Fibroblast of upper back skin (primary cell): ENCODE data around the gene CACNA2D3.

Experiments used
- DNase-seq: peaks from one replicate; pipeline ENCODE4 v3.0.0-alpha.2; 2013

The CACNA2D3 gene

GRCh38 chr3:54494209-54494608 lies 371.9 kb downstream of the CACNA2D3 start:
- no peak for DNase-seq

GRCh38 chr3:54506603-54507002 lies 384.3 kb downstream of the CACNA2D3 start:
- DNase-seq, result peak; percentile 5

- DNase-seq, result no peak
Measured at GRCh38 chr3:54507876-54508460, 385.6 kb downstream of the CACNA2D3 start.

GRCh38 chr3:54510506-54510905 lies 388.2 kb downstream of the CACNA2D3 start:
- no peak for DNase-seq

- DNase-seq, result no peak
Measured at GRCh38 chr3:54511766-54512365, 389.5 kb downstream of the CACNA2D3 start.

GRCh38 chr3:54514006-54514405 lies 391.7 kb downstream of the CACNA2D3 start:
- no peak for DNase-seq

GRCh38 chr3:54514416-54514815 lies 392.1 kb downstream of the CACNA2D3 start:
- DNase-seq, result no peak

- no peak for DNase-seq
Measured at GRCh38 chr3:54515441-54516213, 393.3 kb downstream of the CACNA2D3 start.

GRCh38 chr3:54517424-54517823 lies 395.1 kb downstream of the CACNA2D3 start:
- DNase-seq, result no peak

- no peak for DNase-seq
Measured at GRCh38 chr3:54518011-54518675, 395.8 kb downstream of the CACNA2D3 start.

- no peak for DNase-seq
Measured at GRCh38 chr3:54519493-54519892, 397.1 kb downstream of the CACNA2D3 start.

GRCh38 chr3:54520060-54520459 lies 397.7 kb downstream of the CACNA2D3 start:
- no peak for DNase-seq

GRCh38 chr3:54527521-54527920 lies 405.2 kb downstream of the CACNA2D3 start:
- no peak for DNase-seq

- peak; percentile 60 for DNase-seq
Measured at GRCh38 chr3:54527953-54528352, 405.6 kb downstream of the CACNA2D3 start.

GRCh38 chr3:54528668-54529067 lies 406.3 kb downstream of the CACNA2D3 start:
- DNase-seq, result no peak

GRCh38 chr3:54530091-54530490 lies 407.7 kb downstream of the CACNA2D3 start:
- DNase-seq, result no peak

- no peak for DNase-seq
Measured at GRCh38 chr3:54530944-54531343, 408.6 kb downstream of the CACNA2D3 start.

GRCh38 chr3:54531741-54532140 lies 409.4 kb downstream of the CACNA2D3 start:
- no peak for DNase-seq

- no peak for DNase-seq
Measured at GRCh38 chr3:54533856-54534255, 411.5 kb downstream of the CACNA2D3 start.

GRCh38 chr3:54535619-54536018 lies 413.3 kb downstream of the CACNA2D3 start:
- DNase-seq, result no peak

GRCh38 chr3:54536450-54536849 lies 414.1 kb downstream of the CACNA2D3 start:
- no peak for DNase-seq

GRCh38 chr3:54537506-54537905 lies 415.2 kb downstream of the CACNA2D3 start:
- DNase-seq, result no peak

GRCh38 chr3:54538346-54538745 lies 416.0 kb downstream of the CACNA2D3 start:
- no peak for DNase-seq

- DNase-seq, result no peak
Measured at GRCh38 chr3:54541369-54541768, 419.0 kb downstream of the CACNA2D3 start.
